ENCODE measurements around the gene RAB38.

DNA sequence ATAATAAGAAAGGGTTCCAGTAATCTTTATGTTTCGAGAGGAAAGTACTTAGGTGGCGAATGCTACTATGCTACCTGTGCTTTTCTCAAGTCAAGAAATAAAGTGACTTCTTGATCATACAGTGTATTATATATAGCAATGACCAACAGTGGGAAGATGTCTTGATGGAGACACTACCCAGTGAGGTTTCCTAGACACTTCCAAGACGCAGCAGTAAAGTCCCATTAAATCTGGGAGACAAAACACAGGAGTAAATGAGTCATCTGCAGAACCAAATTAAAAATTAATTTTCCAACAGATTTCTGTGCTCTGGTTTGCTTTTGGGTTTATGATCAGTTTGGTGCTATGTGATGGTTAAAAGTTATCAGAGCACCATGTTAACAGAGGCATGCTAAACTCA is 29.1 kb upstream of the RAB38 start:
- TF ChIP-seq GATA2 (IDR thresholded peaks at IDR 0.05; ENCODE audit: low read depth, low read length) = no peak
- no peak for TF ChIP-seq GATA3 (IDR thresholded peaks at IDR 0.05; ENCODE audit: low read depth, low read length)
